Omental fat pad (tissue), 4 donors: ENCODE data around the gene TNNT1. TPM values are rescaled to one million over a fixed set of nuclear protein-coding genes. Genes with fewer than 3 reads are reported as not detected.
A peak's percentile ranks its signal among the peaks of the same experiment; 100 is the strongest.
"Not testable (repeated sequence)": the region's sequence is repeated elsewhere in the genome, so short reads cannot be mapped to it uniquely, and the experiment has no call there.

Source experiments
- ATAC-seq: fragments of 150-250 bp; one replicate; pipeline ENCODE4 v1.9.1; 2016; ENCODE audit warnings: mild to moderate bottlenecking, moderate library complexity; ENCODE audit not compliant: low FRiP score
- DNase-seq: peaks from one replicate; pipeline ENCODE4 v3.0.0-alpha.2; 2019; ENCODE audit warnings: low spot score
- total RNA-seq, 4 donors: library from RNA; depleted of rRNA; stranded (reverse); fragments of >200 nt; gene quantifications; one replicate each; pipeline ENCODE4 v1.1.0, GENCODE V29; 2016
- TF ChIP-seq, protein P1 (sequence below), 3 donors: fragments of 450-650 bp; IDR thresholded peaks; one replicate each; pipeline ENCODE4 v1.5.1; 2016 to 2017; ENCODE audit warnings: antibody characterized with exemption in 3 of 3, mild to moderate bottlenecking in 3 of 3, moderate library complexity in 2 of 3

Gene TNNT1
- total RNA-seq, 4 donors from 2014 or later = 1.9 to 7.2 (median 4.3) TPM; not detected in 1

DNA sequence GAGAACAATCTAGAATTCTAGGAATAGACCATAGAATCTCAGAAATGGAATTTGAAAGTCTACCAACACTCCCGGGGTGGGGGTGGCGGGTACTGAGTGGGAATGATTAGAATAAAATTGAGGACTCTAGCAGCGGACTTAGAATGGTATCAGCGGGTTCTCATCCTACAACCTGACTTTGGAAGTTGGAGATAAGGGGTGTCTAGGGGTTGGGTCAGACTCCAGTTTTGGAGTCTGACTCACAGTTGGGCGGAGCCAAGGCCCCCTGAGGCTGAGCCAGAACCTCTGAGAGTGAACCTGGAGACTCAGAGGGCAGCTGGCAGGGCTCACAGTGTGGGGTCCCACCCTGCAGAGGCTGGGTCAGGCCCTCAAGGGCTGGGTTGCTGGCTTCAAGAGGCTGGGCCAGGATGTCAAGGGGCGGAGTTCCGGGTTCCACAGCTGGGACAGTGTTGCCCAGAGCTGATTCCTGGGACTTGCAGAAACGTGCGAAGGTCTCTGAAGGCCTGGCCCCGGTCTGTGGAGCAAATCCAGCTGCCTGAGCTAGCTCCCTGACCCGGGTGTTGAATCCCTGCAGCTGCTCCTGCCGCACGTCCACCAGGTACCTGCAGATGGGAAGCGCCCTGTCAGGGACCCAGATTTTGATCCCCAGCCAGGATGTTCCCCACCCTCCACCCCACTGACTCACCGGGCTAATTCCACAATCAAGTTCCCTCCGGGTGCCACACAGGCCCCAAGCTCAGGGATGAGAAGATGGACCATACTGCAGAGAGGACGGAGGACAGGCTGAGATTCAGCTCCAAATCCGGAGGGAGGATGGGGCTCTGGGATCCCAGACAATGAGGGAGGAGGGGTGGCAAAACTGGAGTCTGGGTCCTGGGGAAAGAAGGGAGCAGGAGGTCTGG is 10.1 kb upstream of the TNNT1 start:
- TF ChIP-seq, protein P1, sequence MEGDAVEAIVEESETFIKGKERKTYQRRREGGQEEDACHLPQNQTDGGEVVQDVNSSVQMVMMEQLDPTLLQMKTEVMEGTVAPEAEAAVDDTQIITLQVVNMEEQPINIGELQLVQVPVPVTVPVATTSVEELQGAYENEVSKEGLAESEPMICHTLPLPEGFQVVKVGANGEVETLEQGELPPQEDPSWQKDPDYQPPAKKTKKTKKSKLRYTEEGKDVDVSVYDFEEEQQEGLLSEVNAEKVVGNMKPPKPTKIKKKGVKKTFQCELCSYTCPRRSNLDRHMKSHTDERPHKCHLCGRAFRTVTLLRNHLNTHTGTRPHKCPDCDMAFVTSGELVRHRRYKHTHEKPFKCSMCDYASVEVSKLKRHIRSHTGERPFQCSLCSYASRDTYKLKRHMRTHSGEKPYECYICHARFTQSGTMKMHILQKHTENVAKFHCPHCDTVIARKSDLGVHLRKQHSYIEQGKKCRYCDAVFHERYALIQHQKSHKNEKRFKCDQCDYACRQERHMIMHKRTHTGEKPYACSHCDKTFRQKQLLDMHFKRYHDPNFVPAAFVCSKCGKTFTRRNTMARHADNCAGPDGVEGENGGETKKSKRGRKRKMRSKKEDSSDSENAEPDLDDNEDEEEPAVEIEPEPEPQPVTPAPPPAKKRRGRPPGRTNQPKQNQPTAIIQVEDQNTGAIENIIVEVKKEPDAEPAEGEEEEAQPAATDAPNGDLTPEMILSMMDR (IDR thresholded peaks at IDR 0.05) = no peak
- ATAC-seq (peak; percentile 91), DNase-seq (no peak)

DNA sequence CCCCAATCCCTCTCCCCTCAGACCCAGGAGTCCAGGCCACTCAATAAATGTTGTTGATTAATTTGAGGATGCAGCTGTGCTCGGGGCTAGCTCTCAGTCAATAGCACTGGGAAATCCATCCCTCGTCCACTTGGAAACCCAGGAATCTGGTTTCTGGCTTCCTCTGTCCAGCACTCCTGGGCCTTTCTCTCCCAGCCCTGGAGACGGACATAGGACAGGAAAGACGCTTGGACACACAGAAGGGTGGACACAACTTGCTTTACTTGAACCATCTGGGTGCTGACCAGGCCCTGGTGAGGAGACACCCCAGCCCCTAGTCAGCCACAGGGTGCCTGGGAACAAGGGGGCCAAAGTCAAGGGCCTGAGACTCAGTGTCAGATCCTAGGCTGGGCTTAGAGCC is 9.4 kb upstream of the TNNT1 start:
- ATAC-seq = no peak
- TF ChIP-seq, protein P1 (IDR thresholded peaks at IDR 0.05) = no peak
- DNase-seq = no peak

DNA sequence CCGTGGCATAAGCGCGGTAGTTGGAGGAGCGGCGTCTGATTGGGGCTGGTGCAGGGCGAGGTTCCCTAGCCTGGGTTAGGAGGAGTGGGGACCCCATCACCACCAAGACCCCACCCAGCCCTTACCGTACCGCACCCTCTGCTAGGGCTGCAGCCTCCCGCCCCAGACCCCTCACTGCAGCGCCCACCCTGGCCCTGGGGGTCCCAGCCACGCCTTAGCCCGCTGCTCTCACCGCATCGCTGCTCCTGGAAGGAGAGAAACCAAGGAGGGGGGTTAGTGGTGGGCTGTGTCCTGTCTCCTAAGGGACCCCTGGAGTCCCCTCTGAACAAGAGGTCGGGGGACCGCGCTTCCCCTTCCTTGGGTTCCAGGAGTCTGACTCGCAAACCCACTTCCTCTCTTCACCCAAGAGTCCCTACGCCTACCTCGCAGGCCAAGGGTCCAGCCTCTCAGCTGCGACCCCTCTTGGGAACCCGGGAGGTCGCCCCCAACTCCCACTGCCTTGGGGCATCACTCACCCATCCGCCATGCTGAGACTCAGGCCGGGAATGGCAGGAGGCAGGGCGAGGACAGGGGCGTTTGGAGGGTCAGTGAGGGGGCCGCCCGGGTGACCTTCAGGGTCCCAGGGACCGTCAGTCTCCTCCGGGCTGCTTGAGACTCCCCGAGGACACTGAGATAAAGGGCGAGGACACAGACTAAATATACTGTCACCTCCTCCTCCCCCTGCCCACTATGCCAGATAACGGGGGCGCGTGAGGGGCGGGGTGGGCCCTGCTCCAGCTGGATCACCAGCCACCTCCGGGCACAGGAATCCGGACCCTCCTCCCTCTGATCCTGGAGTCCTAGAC is 8.3 kb upstream of the TNNT1 start, which contains the start of gene TNNI3:
Gene TNNI3, minus strand, starts transcription at position 669 of the 845 bp plus-strand sequence. Its CDS starts 143 bp downstream, at position 526.
- no peak for ATAC-seq
- TF ChIP-seq, protein P1 (IDR thresholded peaks at IDR 0.05) = no peak
- no peak for DNase-seq

DNA sequence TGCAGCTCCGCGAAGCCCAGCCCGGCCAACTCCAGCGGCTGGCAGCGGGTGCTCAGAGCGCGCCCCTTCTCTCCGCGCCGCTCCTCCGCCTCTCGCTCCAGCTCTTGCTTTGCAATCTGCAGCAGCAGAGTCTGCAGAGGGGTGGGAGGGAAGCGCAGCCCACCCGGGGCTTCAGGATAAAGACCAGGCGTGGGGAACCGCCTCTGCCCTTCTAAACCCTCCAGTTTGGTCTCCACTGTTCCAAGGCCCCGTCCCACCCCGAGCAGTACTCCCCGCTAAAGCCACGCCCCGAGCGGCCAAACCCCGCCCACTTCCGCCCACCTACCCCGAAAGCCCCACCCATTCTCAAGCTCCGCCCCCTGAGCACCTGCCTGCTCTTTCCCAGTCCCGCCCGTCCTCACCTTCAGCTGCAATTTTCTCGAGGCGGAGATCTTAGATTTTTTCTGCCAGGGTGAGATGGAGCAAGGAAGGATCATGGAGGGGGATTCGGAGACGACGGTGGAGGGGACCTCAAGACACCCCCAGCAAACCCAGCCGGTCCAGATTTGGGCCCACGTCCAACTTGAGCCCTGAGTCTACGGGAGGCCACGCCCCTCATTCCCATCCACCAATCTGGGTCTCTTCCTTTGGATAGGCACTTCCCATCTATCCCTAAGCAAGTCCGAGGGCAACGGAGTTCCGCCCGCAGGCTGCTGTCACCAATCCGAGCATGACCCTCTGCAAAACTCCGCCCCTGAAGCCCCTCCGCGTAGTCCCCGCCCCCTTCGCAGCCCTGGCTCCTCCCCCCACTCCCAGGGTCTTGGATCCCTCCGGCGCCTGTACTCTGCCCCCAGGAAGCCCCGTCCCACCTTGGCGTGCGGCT is 7.4 kb upstream of the TNNT1 start:
- TF ChIP-seq, protein P1 (IDR thresholded peaks at IDR 0.05) = no peak
- no peak for DNase-seq
- no peak for ATAC-seq

DNA sequence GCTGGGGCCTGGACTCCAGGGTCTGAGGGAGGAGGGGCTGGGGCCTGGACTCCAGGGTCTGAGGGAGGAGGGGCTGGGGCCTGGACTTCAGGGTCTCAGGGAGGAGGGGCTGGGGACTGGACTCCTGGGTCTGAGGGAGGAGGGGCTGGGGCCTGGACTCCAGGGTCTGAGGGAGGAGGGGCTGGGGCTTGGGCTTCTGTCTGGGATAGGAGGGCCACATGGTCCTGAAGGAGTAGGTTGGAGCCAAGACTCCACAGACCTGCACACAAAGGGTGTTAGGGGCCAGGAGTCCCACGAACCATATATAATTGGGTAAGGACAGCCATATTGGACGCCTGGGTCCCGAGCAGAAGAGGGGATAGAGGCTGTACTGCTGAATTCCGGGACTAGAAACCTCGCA is 6.8 kb upstream of the TNNT1 start:
- not testable (repeated sequence) for ATAC-seq, DNase-seq

DNA sequence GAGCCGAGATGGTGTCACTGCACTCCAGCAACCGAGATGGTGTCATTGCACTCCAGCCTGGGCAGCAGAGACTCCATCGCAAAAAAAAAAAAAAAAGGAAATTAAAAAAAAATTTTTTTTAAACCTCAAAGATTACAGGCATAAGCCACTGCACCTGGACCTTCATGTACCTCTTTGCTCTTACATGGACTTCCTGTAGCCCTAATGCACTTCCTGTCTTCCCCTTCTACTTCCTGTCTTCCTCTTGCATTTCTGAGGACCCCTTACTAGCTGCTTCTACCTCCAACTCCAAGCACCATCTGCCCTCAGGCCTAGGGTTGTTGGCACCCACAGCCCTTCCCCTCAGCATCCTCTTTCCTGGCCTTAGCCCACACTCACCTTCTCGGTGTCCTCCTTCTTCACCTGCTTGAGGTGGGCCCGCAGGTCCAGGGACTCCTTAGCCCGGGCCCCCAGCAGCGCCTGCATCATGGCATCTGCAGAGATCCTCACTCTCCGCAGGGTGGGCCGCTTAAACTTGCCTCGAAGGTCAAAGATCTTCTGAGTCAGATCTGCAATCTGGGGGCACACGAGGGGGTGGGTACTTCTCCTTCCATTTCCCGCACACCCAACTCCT is 4.8 kb upstream of the TNNT1 start:
- ATAC-seq (no peak), DNase-seq (no peak)
- TF ChIP-seq, protein P1 (IDR thresholded peaks at IDR 0.05) = no peak
